Tibial nerve (tissue), 4 donors: Measurements from ENCODE around the gene KRT27.

ENCODE experiments used
- EP300 ChIP-seq, 2 donors: sonication (generic); formaldehyde crosslinking; IDR thresholded peaks; one replicate each; pipeline ENCODE4 v1.6.1; 2017; ENCODE audit warnings: antibody characterized with exemption in 2 of 2, mild to moderate bottlenecking in 1 of 2
- TF ChIP-seq, protein P1 (sequence below), 5 experiments: fragments of 200-600 bp in 3 of 5; fragments of 450-650 bp in 2 of 5; sonication (generic) in 3 of 5; IDR thresholded peaks; one replicate each; pipeline ENCODE4 v1.5.1; 2016 to 2019; ENCODE audit warnings: antibody characterized with exemption in 5 of 5, mild to moderate bottlenecking in 3 of 5, moderate library complexity in 2 of 5

- TF ChIP-seq, protein P1, sequence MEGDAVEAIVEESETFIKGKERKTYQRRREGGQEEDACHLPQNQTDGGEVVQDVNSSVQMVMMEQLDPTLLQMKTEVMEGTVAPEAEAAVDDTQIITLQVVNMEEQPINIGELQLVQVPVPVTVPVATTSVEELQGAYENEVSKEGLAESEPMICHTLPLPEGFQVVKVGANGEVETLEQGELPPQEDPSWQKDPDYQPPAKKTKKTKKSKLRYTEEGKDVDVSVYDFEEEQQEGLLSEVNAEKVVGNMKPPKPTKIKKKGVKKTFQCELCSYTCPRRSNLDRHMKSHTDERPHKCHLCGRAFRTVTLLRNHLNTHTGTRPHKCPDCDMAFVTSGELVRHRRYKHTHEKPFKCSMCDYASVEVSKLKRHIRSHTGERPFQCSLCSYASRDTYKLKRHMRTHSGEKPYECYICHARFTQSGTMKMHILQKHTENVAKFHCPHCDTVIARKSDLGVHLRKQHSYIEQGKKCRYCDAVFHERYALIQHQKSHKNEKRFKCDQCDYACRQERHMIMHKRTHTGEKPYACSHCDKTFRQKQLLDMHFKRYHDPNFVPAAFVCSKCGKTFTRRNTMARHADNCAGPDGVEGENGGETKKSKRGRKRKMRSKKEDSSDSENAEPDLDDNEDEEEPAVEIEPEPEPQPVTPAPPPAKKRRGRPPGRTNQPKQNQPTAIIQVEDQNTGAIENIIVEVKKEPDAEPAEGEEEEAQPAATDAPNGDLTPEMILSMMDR (IDR thresholded peaks at IDR 0.05), result no peak
- no peak for TF ChIP-seq EP300 (IDR thresholded peaks at IDR 0.05)
Observed at GRCh38 chr17:40817103-40817682, 34.8 kb upstream of the KRT27 start.
